ENCODE measurements around the gene ARHGEF19. TPM values are rescaled to one million over a fixed set of nuclear protein-coding genes. Genes with fewer than 3 reads are reported as not detected.

ARHGEF19 gene
- total and polyA plus RNA-seq, 12 donors = 4.8 to 46.2 (median 22.1) TPM

DNA sequence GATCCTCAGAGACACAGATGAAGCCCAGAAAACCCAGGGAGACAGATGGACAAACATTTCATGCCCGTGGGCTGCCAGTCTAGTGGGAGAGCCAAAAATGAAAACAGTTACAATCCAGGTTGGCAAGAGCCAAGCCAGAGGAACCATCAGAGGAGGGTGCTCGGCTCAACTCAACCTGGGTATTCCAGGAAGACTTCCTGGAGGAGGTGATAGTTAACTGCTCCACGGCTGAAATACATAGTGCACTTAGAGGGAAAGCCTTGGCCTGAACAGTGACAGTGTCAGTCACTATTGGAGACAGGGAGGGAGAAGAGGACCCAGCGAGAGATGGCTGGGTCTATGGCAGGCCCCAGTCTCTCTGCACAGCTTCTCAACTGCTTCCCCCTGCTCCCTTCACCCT lies 1.9 kb downstream of the ARHGEF19 start:
- DNase-seq = no peak
- Histone ChIP-seq H3K36me3 (replicated peaks in 1 of 2) (no peaks in the 10 kb centered on the region), H3K9me3 (replicated peaks in 1 of 3) (no peaks in the 10 kb centered on the region), H3K27ac (no peak overlapping the region), H3K27me3 (no peaks in the 10 kb centered on the region), H3K4me3 (no peak overlapping the region), H3K4me1 (replicated peaks in 1 of 2) (peaks cover 16 to 25% of the 10 kb centered on the region in 2 donors)
- WGBS, 4 donors = 84 to 94% (median 90%) methylated on average over 4 of the region's 4 CpGs
- intact Hi-C loops (cut with DNase I) = no loop called here
- TF ChIP-seq POLR2A (IDR thresholded peaks at IDR 0.05) = no peak
- TF ChIP-seq, protein P1, sequence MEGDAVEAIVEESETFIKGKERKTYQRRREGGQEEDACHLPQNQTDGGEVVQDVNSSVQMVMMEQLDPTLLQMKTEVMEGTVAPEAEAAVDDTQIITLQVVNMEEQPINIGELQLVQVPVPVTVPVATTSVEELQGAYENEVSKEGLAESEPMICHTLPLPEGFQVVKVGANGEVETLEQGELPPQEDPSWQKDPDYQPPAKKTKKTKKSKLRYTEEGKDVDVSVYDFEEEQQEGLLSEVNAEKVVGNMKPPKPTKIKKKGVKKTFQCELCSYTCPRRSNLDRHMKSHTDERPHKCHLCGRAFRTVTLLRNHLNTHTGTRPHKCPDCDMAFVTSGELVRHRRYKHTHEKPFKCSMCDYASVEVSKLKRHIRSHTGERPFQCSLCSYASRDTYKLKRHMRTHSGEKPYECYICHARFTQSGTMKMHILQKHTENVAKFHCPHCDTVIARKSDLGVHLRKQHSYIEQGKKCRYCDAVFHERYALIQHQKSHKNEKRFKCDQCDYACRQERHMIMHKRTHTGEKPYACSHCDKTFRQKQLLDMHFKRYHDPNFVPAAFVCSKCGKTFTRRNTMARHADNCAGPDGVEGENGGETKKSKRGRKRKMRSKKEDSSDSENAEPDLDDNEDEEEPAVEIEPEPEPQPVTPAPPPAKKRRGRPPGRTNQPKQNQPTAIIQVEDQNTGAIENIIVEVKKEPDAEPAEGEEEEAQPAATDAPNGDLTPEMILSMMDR (IDR thresholded peaks at IDR 0.05) = no peak

DNA sequence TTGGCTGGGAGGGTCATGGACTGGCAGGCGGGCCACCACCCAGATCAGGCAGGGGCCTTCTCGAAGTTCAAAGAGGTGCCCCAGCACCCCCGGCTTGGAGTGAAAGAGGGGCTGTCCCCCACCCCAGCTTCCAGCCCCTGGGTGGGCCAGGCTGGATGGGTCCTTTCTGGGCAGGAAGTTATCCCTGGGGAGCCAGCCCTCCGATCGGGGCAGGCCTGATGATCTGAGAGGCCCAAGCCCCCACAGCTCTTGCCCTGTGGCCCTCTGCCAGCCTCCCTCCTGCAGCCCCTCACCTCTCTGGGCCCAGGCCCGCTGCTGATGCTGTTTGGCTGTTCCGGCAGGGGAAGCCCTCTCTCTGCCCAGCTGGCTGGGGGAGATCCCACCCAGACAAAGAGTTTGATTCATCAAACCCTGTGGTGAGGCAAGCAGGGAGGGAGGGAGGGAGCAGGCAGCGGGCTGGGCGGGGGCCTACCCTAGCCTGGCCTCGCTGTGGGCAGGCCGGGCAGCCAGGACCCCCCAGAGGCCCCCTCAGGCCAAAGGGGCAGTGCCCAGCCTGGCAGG lies 2.5 kb downstream of the ARHGEF19 start:
- TF ChIP-seq, protein P1 (IDR thresholded peaks at IDR 0.05) = no peak
- no peak for TF ChIP-seq POLR2A (IDR thresholded peaks at IDR 0.05)
- 79 to 95% (median 82%) methylated on average over 2 to 11 of the region's 11 CpGs for WGBS, 4 donors
- no peak for DNase-seq
- Histone ChIP-seq H3K27ac (peak overlapping the region in 2 of 5 donors; percentile 90 to 98), H3K4me1 (replicated peaks in 1 of 2) (peaks cover 16 to 25% of the 10 kb centered on the region in 2 donors), H3K4me3 (no peak overlapping the region), H3K9me3 (replicated peaks in 1 of 3) (no peaks in the 10 kb centered on the region), H3K36me3 (replicated peaks in 1 of 2) (no peaks in the 10 kb centered on the region), H3K27me3 (no peaks in the 10 kb centered on the region)
- intact Hi-C loops (cut with DNase I) = no loop called here

DNA sequence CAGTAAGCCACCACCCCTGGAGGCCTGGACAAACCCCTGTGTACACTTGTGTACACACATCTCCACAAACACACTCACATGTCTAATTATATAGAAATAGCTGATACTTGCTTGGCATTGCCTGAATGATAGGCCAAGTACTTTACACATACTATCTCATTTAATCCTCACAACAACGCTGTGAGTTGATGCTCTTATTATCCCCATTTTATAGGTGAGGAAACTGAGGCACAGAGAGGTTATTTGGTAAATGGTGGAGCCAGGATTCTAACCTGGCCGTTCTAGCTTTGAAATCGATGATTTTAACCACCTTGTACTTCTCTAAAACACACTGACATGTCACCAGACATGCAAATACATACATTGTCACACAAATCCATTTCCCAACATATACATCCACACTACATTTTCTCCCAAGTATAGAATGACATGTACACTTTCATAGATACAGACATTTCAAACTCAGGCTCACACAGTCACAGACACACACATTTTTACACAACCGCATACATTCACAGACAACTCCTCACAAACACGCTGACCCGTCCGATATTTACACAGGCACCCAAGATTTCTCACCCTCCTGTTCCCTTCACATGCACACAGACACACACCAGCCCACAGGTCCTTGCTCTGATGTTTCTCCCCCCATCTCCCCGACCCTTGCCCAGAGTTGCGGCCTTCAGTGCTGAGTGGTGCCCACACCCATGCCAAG lies 3.2 kb downstream of the ARHGEF19 start:
- no peak for DNase-seq
- no peak for TF ChIP-seq POLR2A (IDR thresholded peaks at IDR 0.05)
- TF ChIP-seq, protein P1 (IDR thresholded peaks at IDR 0.05) = no peak
- 78 to 82% (median 81%) methylated on average over 9 of the region's 9 CpGs for WGBS, 4 donors
- Histone ChIP-seq H3K36me3 (replicated peaks in 1 of 2) (peaks cover 0 to 4% of the 10 kb centered on the region in 2 donors), H3K4me1 (replicated peaks in 1 of 2) (peaks cover 16 to 25% of the 10 kb centered on the region in 2 donors), H3K4me3 (peak overlapping the region in 1 of 4 donors; percentile 35), H3K27ac (peak overlapping the region; percentile 62 to 98 (median 94)), H3K27me3 (no peaks in the 10 kb centered on the region), H3K9me3 (replicated peaks in 1 of 3) (no peaks in the 10 kb centered on the region)
- intact Hi-C loops (cut with DNase I) = no loop called here

DNA sequence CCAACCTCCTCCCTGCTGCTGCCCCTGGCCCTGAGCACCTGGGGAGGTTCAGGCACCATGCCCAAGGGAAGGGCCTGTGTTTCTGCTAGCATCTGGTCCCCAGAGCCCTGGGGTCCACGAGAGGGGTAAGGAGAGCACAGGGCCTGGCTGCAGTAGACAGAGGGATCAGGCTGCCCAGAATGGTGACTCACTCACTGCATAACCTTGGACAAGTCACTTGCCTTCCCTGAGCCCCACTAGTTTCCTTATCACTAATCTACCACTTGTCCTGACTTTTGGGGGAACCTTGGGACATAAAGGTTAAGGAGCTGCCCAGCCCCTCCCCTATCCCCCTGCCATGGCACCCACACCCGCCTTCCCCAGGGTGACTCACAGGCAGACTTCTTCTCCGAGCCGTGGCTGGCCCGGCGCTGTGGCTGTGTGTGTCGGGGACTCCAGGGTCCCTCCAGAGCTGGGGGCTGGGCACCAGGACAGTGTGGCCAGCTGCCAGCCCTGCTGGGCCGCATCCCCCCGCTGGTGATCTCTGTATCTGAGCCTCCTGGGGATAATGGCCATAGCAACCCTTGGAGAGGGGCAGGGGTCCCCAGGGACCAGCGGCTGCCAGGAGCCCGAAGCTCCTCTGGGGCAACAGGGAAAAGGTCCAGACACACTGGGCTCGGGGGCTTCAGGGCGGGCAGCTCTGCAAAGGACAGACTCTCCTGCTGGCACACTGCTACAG lies 4.0 kb downstream of the ARHGEF19 start:
- DNase-seq = peak; percentile 75 to 90 (median 82)
- Histone ChIP-seq H3K9me3 (replicated peaks in 1 of 3) (no peaks in the 10 kb centered on the region), H3K4me3 (peak overlapping the region in 1 of 4 donors; percentile 66), H3K4me1 (replicated peaks in 1 of 2) (peaks cover 16 to 25% of the 10 kb centered on the region in 2 donors), H3K27me3 (no peaks in the 10 kb centered on the region), H3K27ac (peak overlapping the region; percentile 90 to 98 (median 94)), H3K36me3 (replicated peaks in 1 of 2) (peaks cover 0 to 6% of the 10 kb centered on the region in 2 donors)
- TF ChIP-seq POLR2A (IDR thresholded peaks at IDR 0.05) = peak in 1 of 2 donors; percentile 11
- TF ChIP-seq, protein P1 (IDR thresholded peaks at IDR 0.05) = no peak
- intact Hi-C loops (cut with DNase I) = no loop called here
- 45 to 58% (median 49%) methylated on average over 4 to 13 of the region's 13 CpGs for WGBS, 4 donors

Data from adrenal gland (tissue), 12 donors.